Esophagus squamous epithelium (tissue), 4 donors: ENCODE measurements around the gene OR2T8.

ENCODE experiments used
- POLR2A ChIP-seq, 4 donors: fragments of 450-650 bp; IDR thresholded peaks; one replicate each; pipeline ENCODE4 v1.6.1; 2017; ENCODE audit warnings: antibody characterized with exemption in 4 of 4, mild to moderate bottlenecking in 4 of 4, moderate library complexity in 3 of 4
- TF ChIP-seq, protein P1 (sequence below), 6 experiments: fragments of 450-650 bp in 4 of 6; fragments of 200-600 bp in 2 of 6; sonication (generic) in 2 of 6; IDR thresholded peaks; one replicate each; pipeline ENCODE4 v1.5.1; 2016 to 2019; ENCODE audit warnings: antibody characterized with exemption in 6 of 6, mild to moderate bottlenecking in 4 of 6, moderate library complexity in 4 of 6

DNA sequence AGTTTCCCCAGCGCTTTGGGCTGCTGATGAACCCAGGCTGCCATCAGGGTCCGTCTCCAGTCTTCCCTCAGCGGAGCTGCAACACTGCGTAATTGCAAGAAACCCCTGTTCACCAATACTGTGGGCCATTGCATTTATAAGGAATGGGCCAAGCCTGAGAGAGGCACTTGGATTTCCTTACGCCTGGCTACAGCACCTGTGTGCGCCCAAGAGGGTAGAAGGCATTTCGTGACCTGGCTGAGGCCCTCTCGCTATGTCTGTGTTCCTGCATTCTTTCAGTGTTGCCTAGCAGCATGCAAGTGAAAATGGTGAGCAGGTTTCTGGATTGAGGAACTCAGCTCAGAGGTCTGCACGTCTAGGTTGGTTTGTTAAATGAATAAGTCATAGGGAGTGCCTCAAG, 36.7 kb upstream of the OR2T8 start:
- TF ChIP-seq, protein P1, sequence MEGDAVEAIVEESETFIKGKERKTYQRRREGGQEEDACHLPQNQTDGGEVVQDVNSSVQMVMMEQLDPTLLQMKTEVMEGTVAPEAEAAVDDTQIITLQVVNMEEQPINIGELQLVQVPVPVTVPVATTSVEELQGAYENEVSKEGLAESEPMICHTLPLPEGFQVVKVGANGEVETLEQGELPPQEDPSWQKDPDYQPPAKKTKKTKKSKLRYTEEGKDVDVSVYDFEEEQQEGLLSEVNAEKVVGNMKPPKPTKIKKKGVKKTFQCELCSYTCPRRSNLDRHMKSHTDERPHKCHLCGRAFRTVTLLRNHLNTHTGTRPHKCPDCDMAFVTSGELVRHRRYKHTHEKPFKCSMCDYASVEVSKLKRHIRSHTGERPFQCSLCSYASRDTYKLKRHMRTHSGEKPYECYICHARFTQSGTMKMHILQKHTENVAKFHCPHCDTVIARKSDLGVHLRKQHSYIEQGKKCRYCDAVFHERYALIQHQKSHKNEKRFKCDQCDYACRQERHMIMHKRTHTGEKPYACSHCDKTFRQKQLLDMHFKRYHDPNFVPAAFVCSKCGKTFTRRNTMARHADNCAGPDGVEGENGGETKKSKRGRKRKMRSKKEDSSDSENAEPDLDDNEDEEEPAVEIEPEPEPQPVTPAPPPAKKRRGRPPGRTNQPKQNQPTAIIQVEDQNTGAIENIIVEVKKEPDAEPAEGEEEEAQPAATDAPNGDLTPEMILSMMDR (IDR thresholded peaks at IDR 0.05), result no peak
- TF ChIP-seq POLR2A (IDR thresholded peaks at IDR 0.05), result no peak
